Inflammatory macrophage treated with lipopolysaccharide for 1 hour (primary cell): ENCODE measurements around the gene ATP9B.

Experiments
- DNase-seq, 2 donors: peaks; one replicate each; pipeline ENCODE4 v3.0.0-alpha.2; 2020 to 2022

The ATP9B gene

GRCh38 chr18:79416677-79417052, 347.5 kb downstream of the ATP9B start:
- DNase-seq = no peak

- no peak for DNase-seq
These were observed 349.0 kb downstream of the ATP9B start for GRCh38 chr18:79418236-79418635.

- no peak for DNase-seq
These were observed 349.4 kb downstream of the ATP9B start for GRCh38 chr18:79418642-79419041.

- no peak for DNase-seq
These were observed 351.0 kb downstream of the ATP9B start for GRCh38 chr18:79420033-79420745.

- DNase-seq = no peak
These were observed 352.2 kb downstream of the ATP9B start for GRCh38 chr18:79421275-79421857.

GRCh38 chr18:79422022-79422782, 353.0 kb downstream of the ATP9B start:
- DNase-seq = peak; percentile 37 to 39

GRCh38 chr18:79422783-79423165, 353.6 kb downstream of the ATP9B start:
- no peak for DNase-seq

GRCh38 chr18:79423211-79424007, 354.2 kb downstream of the ATP9B start:
- DNase-seq = no peak

GRCh38 chr18:79424008-79424565, 354.9 kb downstream of the ATP9B start:
- DNase-seq = no peak

GRCh38 chr18:79424880-79425568, 355.8 kb downstream of the ATP9B start:
- no peak for DNase-seq

- no peak for DNase-seq
These were observed 356.3 kb downstream of the ATP9B start for GRCh38 chr18:79425569-79425886.

GRCh38 chr18:79426376-79427300, 357.4 kb downstream of the ATP9B start:
- DNase-seq = no peak

GRCh38 chr18:79427368-79428225, 358.4 kb downstream of the ATP9B start:
- no peak for DNase-seq
